Dendritic cell treated with granulocyte-macrophage colony-stimulating factor and Interleukin-4, amounts not matched to agents 40 ng/mL and 50 ng/mL, for 4 days (primary cell): ENCODE measurements around the gene MSL2.
"Not testable (repeated sequence)": the region's sequence is repeated elsewhere in the genome, so short reads cannot be mapped to it uniquely, and the experiment has no call there.

ENCODE experiments used
- H3K27ac Mint-ChIP-seq: one replicate; pipeline ENCODE4 v1.8.0; 2022; ENCODE audit warnings: mild to moderate bottlenecking, mixed read lengths
- H3K27me3 Mint-ChIP-seq: one replicate; pipeline ENCODE4 v1.8.0; 2022; ENCODE audit warnings: mild to moderate bottlenecking, mixed read lengths
- H3K36me3 Mint-ChIP-seq: one replicate; pipeline ENCODE4 v1.8.0; 2022; ENCODE audit warnings: low read depth, mixed read lengths
- H3K4me1 Mint-ChIP-seq: one replicate; pipeline ENCODE4 v1.8.0; 2022; ENCODE audit warnings: low read depth, mixed read lengths
- H3K4me3 Mint-ChIP-seq: one replicate; pipeline ENCODE4 v1.8.0; 2022; ENCODE audit warnings: mild to moderate bottlenecking, moderate library complexity, mixed read lengths
- H3K9me3 Mint-ChIP-seq: one replicate; pipeline ENCODE4 v1.8.0; 2022; ENCODE audit warnings: mixed read lengths
- intact Hi-C: fragments of 100-400 bp; cut with micrococcal nuclease; formaldehyde crosslinking; loops from one replicate; pipeline ENCODE4 v1.15.0; 2022

Gene MSL2

GRCh38 chr3:136197159-136197793 is 1.1 kb upstream of the MSL2 start:
- Mint-ChIP-seq H3K36me3 (peaks cover 42% of the 10 kb centered on the region), H3K4me1 (peaks cover 29% of the 10 kb centered on the region), H3K27me3 (no peaks in the 10 kb centered on the region), H3K27ac (peak overlapping the region; percentile 94), H3K9me3 (no peaks in the 10 kb centered on the region), H3K4me3 (peak overlapping the region; percentile 91)
- intact Hi-C loops, result loop anchor here (2.0 to 10.0 kb wide), 6 partner anchors 122 to 1988 kb away; partner anchors contain the start of genes ARMC8, NCK1, PPP2R3A and RYK

DNA sequence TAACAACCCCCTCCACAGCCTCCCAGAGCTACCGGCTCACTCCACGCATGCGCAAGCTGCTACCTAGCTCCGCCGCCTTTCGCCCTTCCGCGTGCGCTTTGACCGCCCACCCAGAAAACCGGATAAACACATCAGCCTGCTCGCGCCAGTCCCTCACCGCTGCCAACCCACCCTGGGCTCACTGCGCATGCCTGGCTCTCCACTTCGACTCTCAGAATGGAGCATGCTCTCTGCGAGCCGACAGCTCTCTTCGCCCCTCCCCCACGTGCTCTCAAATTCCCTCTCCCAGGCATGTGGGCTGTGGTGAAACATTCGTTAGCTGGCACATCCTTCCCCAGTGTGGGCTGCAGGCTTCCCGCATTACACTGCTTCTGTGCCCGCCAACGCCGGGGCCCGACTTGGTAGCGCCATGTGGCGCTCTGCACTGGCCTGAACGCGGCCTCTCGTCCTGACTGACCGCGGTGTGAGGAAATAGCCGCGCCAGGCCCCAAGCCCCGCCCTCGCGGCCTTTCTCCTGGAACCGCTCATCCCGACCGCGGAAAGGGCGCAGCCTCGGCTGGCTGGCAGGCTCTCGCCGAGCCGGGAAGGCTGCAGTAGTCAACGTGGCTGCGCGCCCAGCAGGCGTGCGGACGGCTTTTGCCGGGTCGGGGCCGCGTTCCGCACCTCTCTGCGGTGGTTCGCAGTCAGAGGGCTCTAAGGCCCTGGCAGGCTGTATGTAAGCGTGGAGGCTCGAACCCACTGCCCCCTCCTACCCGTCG is 445 bp upstream of the MSL2 start:
- Mint-ChIP-seq H3K27me3 (no peaks in the 10 kb centered on the region), H3K4me3 (peak overlapping the region; percentile 91), H3K4me1 (peaks cover 36% of the 10 kb centered on the region), H3K27ac (peak overlapping the region; percentile 94), H3K36me3 (peaks cover 47% of the 10 kb centered on the region), H3K9me3 (no peaks in the 10 kb centered on the region)
- intact Hi-C loops, result loop anchor here (1.0 to 10.0 kb wide), 7 partner anchors 54 to 1988 kb away; partner anchors contain the start of genes ARMC8, NCK1, PCCB and PPP2R3A

- H3K4me3 Mint-ChIP-seq, result peak overlapping the region; percentile 91
- peaks cover 58% of the 10 kb centered on the region for H3K36me3 Mint-ChIP-seq
- no peaks in the 10 kb centered on the region for H3K27me3 Mint-ChIP-seq
- H3K4me1 Mint-ChIP-seq, result peaks cover 47% of the 10 kb centered on the region
- intact Hi-C loops, result loop anchor here (1.0 to 10.0 kb wide), 7 partner anchors 55 to 1989 kb away; partner anchors contain the start of genes ARMC8, NCK1, PCCB and PPP2R3A
- no peaks in the 10 kb centered on the region for H3K9me3 Mint-ChIP-seq
- H3K27ac Mint-ChIP-seq, result peak overlapping the region; percentile 94
These were observed 674 bp downstream of the MSL2 start for GRCh38 chr3:136195258-136196063.

GRCh38 chr3:136194409-136195257 is 1.5 kb downstream of the MSL2 start:
- Mint-ChIP-seq H3K4me1 (peaks cover 55% of the 10 kb centered on the region), H3K9me3 (no peaks in the 10 kb centered on the region), H3K27ac (peak overlapping the region; percentile 94), H3K27me3 (no peaks in the 10 kb centered on the region), H3K4me3 (peak overlapping the region; percentile 91), H3K36me3 (peaks cover 60% of the 10 kb centered on the region)
- intact Hi-C loops, result loop anchor here (5.0 to 10.0 kb wide), 6 partner anchors 43 to 1990 kb away; partner anchors contain the start of genes ARMC8, NCK1 and RYK

GRCh38 chr3:136193278-136194054 is 2.7 kb downstream of the MSL2 start:
- Mint-ChIP-seq H3K27me3 (no peaks in the 10 kb centered on the region), H3K4me1 (peaks cover 65% of the 10 kb centered on the region), H3K4me3 (peak overlapping the region; percentile 91), H3K36me3 (peaks cover 60% of the 10 kb centered on the region), H3K27ac (peak overlapping the region; percentile 94), H3K9me3 (no peaks in the 10 kb centered on the region)
- intact Hi-C loops, result loop anchor here (5.0 to 10.0 kb wide), 6 partner anchors 44 to 1991 kb away; partner anchors contain the start of genes ARMC8, NCK1 and RYK

DNA sequence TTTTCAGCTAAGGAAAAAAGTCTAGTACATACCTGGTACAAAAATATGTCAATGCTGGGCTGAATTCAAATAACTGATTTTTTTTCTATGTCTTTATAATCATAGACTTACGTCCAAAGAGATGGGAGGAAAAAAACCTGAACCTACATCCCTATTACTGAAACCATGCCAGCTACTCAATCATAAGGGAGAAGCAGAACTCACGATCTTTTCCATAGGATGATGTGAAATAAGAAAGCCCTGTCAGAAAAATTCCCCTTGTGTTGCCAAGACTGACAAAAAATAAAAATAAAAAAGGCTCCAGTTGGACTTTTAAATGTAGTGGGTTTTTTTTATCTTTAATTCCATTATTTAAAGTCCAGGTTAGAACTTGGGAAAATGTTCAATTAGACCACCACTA is 3.3 kb downstream of the MSL2 start:
- peak overlapping the region; percentile 94 for H3K27ac Mint-ChIP-seq
- peaks cover 65% of the 10 kb centered on the region for H3K4me1 Mint-ChIP-seq
- H3K9me3 Mint-ChIP-seq, result no peaks in the 10 kb centered on the region
- intact Hi-C loops, result loop anchor here (5.0 to 10.0 kb wide), 6 partner anchors 44 to 1992 kb away; partner anchors contain the start of genes ARMC8, NCK1 and RYK
- peaks cover 60% of the 10 kb centered on the region for H3K36me3 Mint-ChIP-seq
- no peaks in the 10 kb centered on the region for H3K27me3 Mint-ChIP-seq
- peak overlapping the region; percentile 91 for H3K4me3 Mint-ChIP-seq

DNA sequence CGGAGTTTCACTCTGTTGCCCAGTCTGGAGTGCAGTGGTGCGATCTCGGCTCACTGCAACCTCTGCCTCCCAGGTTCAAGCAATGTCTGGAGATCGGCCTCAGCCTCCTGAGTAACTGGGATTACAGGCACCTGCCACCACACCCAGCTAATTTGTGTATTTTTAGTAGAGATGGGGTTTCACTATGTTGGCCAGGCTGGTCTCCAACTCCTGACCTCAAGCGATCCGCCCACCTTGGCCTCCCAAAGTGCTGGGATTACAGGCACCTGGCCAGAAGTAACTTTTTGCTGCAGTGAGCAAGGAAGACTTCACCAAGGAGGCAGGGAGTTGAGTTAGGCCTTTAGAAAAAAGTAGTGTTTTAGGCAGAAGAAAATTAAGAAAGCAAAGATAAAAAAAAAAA is 3.9 kb downstream of the MSL2 start:
- intact Hi-C loops, result loop anchor here (5.0 to 10.0 kb wide), 6 partner anchors 45 to 1993 kb away; partner anchors contain the start of genes ARMC8, NCK1 and RYK
- Mint-ChIP-seq H3K27ac (peak overlapping the region; percentile 73), H3K36me3 (peaks cover 60% of the 10 kb centered on the region), H3K4me1 (peaks cover 69% of the 10 kb centered on the region), H3K4me3 (peak overlapping the region; percentile 91)
- not testable (repeated sequence) for H3K27me3 Mint-ChIP-seq, H3K9me3 Mint-ChIP-seq

- no peaks in the 10 kb centered on the region for H3K9me3 Mint-ChIP-seq
- no peak overlapping the region for H3K27ac Mint-ChIP-seq
- intact Hi-C loops, result loop anchor here (5.0 to 10.0 kb wide), 6 partner anchors 47 to 1995 kb away; partner anchors contain the start of genes ARMC8, NCK1 and RYK
- no peaks in the 10 kb centered on the region for H3K27me3 Mint-ChIP-seq
- peaks cover 88% of the 10 kb centered on the region for H3K4me1 Mint-ChIP-seq
- no peak overlapping the region for H3K4me3 Mint-ChIP-seq
- peaks cover 40% of the 10 kb centered on the region for H3K36me3 Mint-ChIP-seq
These were observed 6.1 kb downstream of the MSL2 start for GRCh38 chr3:136189859-136190617.

- H3K36me3 Mint-ChIP-seq, result peaks cover 30% of the 10 kb centered on the region
- peak overlapping the region; percentile 9 for H3K4me3 Mint-ChIP-seq
- intact Hi-C loops, result no loop called here
- no peaks in the 10 kb centered on the region for H3K9me3 Mint-ChIP-seq
- H3K27me3 Mint-ChIP-seq, result no peaks in the 10 kb centered on the region
- peaks cover 95% of the 10 kb centered on the region for H3K4me1 Mint-ChIP-seq
- peak overlapping the region; percentile 37 for H3K27ac Mint-ChIP-seq
These were observed 7.1 kb downstream of the MSL2 start for GRCh38 chr3:136189043-136189442.

GRCh38 chr3:136187868-136188267 is 8.3 kb downstream of the MSL2 start:
- Mint-ChIP-seq H3K9me3 (no peaks in the 10 kb centered on the region), H3K36me3 (peaks cover 21% of the 10 kb centered on the region), H3K27me3 (no peaks in the 10 kb centered on the region), H3K27ac (peak overlapping the region; percentile 37), H3K4me3 (no peak overlapping the region), H3K4me1 (peaks cover 93% of the 10 kb centered on the region)
- intact Hi-C loops, result no loop called here

GRCh38 chr3:136186846-136187245 is 9.3 kb downstream of the MSL2 start:
- H3K4me1 Mint-ChIP-seq, result peaks cover 91% of the 10 kb centered on the region
- H3K4me3 Mint-ChIP-seq, result no peak overlapping the region
- H3K27me3 Mint-ChIP-seq, result no peaks in the 10 kb centered on the region
- peaks cover 16% of the 10 kb centered on the region for H3K36me3 Mint-ChIP-seq
- no peak overlapping the region for H3K27ac Mint-ChIP-seq
- H3K9me3 Mint-ChIP-seq, result no peaks in the 10 kb centered on the region
- intact Hi-C loops, result no loop called here

GRCh38 chr3:136186344-136186743 is 9.8 kb downstream of the MSL2 start:
- peaks cover 11% of the 10 kb centered on the region for H3K36me3 Mint-ChIP-seq
- H3K4me3 Mint-ChIP-seq, result no peak overlapping the region
- no peaks in the 10 kb centered on the region for H3K9me3 Mint-ChIP-seq
- H3K4me1 Mint-ChIP-seq, result peaks cover 86% of the 10 kb centered on the region
- no peaks in the 10 kb centered on the region for H3K27me3 Mint-ChIP-seq
- intact Hi-C loops, result no loop called here
- H3K27ac Mint-ChIP-seq, result no peak overlapping the region
